GM10266 (cell line): ENCODE measurements around the gene GATA1.

ENCODE experiments used
- DNase-seq: peaks from one replicate; pipeline ENCODE4 v3.0.0; 2012; ENCODE audit errors: extremely low spot score
- CTCF ChIP-seq: IDR thresholded peaks from 2 replicates; pipeline ENCODE4 v1.5.1; 2012; ENCODE audit warnings: mild to moderate bottlenecking, low read depth; ENCODE audit not compliant: control insufficient read depth, insufficient read depth; ENCODE audit errors: missing control alignments

The GATA1 gene

DNA sequence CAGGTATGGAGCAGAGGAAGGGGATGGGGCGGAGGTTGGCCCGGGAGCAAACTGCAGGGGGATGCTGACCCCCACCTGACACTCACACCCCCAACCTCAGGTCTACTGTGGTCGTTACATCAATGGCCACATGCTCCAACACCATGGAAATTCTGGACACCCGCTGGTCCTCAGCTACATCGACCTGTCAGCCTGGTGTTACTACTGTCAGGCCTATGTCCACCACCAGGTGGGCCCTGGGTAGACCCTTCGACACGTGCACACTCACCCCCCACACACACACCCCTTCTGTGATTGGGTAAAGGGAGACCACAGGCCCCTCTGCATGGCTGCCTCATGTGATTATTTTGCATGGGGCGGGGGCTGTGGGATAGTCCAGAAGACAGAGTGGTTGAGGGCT, 37.7 kb downstream of the GATA1 start:
- TF ChIP-seq CTCF: no peak
- no peak for DNase-seq

- TF ChIP-seq CTCF: peak; percentile 27
- DNase-seq: peak; percentile 43
These were observed 39.9 kb downstream of the GATA1 start, which contains the start of gene ERAS for GRCh38 chrX:48826135-48826875. Gene ERAS, plus strand, starts transcription at chrX:48826513. Its CDS starts 2,611 bp downstream, at chrX:48829124.

GRCh38 chrX:48826876-48827653, 40.7 kb downstream of the GATA1 start:
- no peak for DNase-seq
- TF ChIP-seq CTCF: no peak

DNA sequence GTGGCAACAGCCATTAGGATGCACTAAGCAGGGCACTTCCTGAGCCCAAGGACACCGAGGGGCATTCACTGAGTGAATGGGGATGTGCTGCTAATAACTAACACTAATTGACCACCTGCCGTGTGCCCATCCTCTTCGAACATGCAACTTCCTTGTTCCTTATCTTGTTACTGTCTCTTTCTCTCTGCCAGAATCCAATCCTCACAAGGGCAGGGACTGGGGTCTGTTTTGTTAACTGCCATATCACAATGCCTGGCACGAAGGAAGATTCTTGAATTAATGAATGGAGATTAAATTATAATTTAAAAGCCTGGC, 41.2 kb downstream of the GATA1 start:
- DNase-seq: no peak
- no peak for TF ChIP-seq CTCF

DNA sequence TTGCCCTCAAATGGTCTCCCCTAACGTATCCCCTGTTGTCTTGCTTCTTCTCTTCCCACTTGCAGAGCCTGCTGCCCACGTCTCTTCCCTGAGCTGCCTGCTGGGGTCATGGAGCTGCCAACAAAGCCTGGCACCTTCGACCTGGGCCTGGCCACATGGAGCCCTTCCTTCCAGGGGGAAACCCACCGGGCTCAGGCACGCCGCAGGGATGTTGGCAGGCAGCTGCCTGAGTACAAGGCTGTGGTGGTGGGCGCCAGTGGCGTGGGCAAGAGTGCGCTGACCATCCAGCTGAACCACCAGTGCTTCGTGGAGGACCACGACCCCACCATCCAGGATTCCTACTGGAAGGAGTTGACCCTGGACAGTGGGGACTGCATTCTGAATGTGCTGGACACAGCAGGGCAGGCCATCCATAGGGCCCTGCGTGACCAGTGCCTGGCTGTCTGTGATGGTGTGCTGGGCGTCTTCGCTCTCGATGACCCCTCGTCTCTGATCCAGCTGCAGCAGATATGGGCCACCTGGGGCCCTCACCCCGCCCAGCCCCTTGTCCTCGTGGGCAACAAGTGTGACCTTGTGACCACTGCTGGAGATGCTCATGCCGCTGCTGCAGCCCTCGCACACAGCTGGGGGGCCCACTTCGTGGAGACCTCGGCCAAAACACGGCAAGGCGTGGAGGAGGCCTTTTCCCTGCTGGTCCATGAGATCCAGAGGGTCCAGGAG, 42.8 kb downstream of the GATA1 start:
- TF ChIP-seq CTCF: no peak
- DNase-seq: no peak

GRCh38 chrX:48831136-48831908, 44.9 kb downstream of the GATA1 start:
- no peak for TF ChIP-seq CTCF
- no peak for DNase-seq

- no peak for TF ChIP-seq CTCF
- no peak for DNase-seq
These were observed 45.5 kb downstream of the GATA1 start for GRCh38 chrX:48831909-48832291.
